GM12878 (cell line): ENCODE measurements around the gene C6orf89. TPM values are rescaled to one million over a fixed set of nuclear protein-coding genes. Genes with fewer than 3 reads are reported as not detected.

Experiments used
- ATAC-seq: fragments of 200-7000 bp; cut with Tn5 transposase; 3 replicates; pipeline ENCODE4 v1.9.1; 2020; ENCODE audit warnings: mild to moderate bottlenecking, moderate library complexity
- BruUV-seq: library from RNA; stranded (reverse); fragments of 400-500 nt; replicated peaks from 2 replicates; lab custom pipeline; 2021; lab: Mats Ljungman, UMichigan
- CTCF ChIA-PET: fragments of 300-600 bp; sonication (Branson Sonifier 250); formaldehyde crosslinking; extraction: SDS; loops from one replicate; lab custom pipeline; 2021; ENCODE audit warnings: inconsistent platforms; lab: Yijun Ruan, JAX
- POLR2A ChIA-PET: fragments of 350-600 bp; formaldehyde crosslinking; extraction: SDS; loops from one replicate; lab custom pipeline; 2021; ENCODE audit warnings: inconsistent platforms; lab: Charles Lee
- RAD21 ChIA-PET: fragments of 300-600 bp; sonication (Branson Sonifier 250); formaldehyde crosslinking; loops from one replicate; lab custom pipeline; 2023; ENCODE audit warnings: antibody characterized with exemption; ENCODE audit not compliant: unreplicated experiment; lab: Charles Lee
- SMC1A ChIA-PET: fragments of 300-600 bp; sonication (Branson Sonifier 250); formaldehyde crosslinking; loops from one replicate; lab custom pipeline; 2023; ENCODE audit not compliant: unreplicated experiment, uncharacterized antibody; lab: Charles Lee
- DNase-seq: peaks from one replicate; pipeline ENCODE4 v3.0.0-alpha.2; 2011; ENCODE audit warnings: low read depth, low spot score
- FAIRE-seq: peaks from 3 replicates; lab custom pipeline; 2011; peaks lifted over from hg19 to GRCh38; lab: Jason Lieb, UNC
- H2AFZ ChIP-seq: 2 replicates; pipeline ENCODE4 v1.6.0; 2011; ENCODE audit warnings: low read depth, low read length, control low read depth; ENCODE audit not compliant: control insufficient read depth
- H3K27ac ChIP-seq: 2 replicates; pipeline ENCODE4 v1.5.1; 2011; ENCODE audit warnings: control low read depth; ENCODE audit not compliant: control insufficient read depth, insufficient read depth
- H3K27me3 ChIP-seq, 2 experiments: replicated peaks in 1 of 2; 2 replicates each; pipeline versions ENCODE4 v1.6.0 to v1.6.1; 2011; ENCODE audit warnings: low read length in 1 of 2; ENCODE audit not compliant: control insufficient read depth in 2 of 2, insufficient read depth in 2 of 2
- H3K36me3 ChIP-seq, 2 experiments: 2 replicates each; pipeline ENCODE4 v1.5.1; 2011; ENCODE audit warnings: low read length in 1 of 2; ENCODE audit not compliant: control insufficient read depth in 2 of 2, insufficient read depth in 2 of 2
- H3K4me1 ChIP-seq: 2 replicates; pipeline ENCODE4 v1.6.1; 2011; ENCODE audit warnings: mild to moderate bottlenecking, low read length, moderate library complexity, mixed read lengths; ENCODE audit not compliant: control insufficient read depth, insufficient read depth
- H3K4me2 ChIP-seq: 2 replicates; pipeline ENCODE4 v1.6.0; 2011; ENCODE audit warnings: control low read depth; ENCODE audit not compliant: control insufficient read depth, insufficient read depth
- H3K4me3 ChIP-seq: fragments of 200-600 bp; sonication (generic); 2 replicates; pipeline ENCODE4 v1.5.1; 2016
- H3K79me2 ChIP-seq: 2 replicates; pipeline ENCODE4 v1.6.0; 2011; ENCODE audit warnings: low read length; ENCODE audit not compliant: control insufficient read depth, insufficient read depth
- H3K9ac ChIP-seq: 2 replicates; pipeline ENCODE4 v1.8.0; 2011; ENCODE audit warnings: low read length, control low read depth, mixed read lengths; ENCODE audit not compliant: control insufficient read depth, insufficient read depth
- H3K9me3 ChIP-seq: replicated peaks from 3 replicates; pipeline ENCODE4 v1.5.1; 2011; ENCODE audit warnings: mild to moderate bottlenecking, low read length; ENCODE audit not compliant: control insufficient read depth, insufficient read depth
- H4K20me1 ChIP-seq: 2 replicates; pipeline ENCODE4 v1.6.0; 2011; ENCODE audit not compliant: control insufficient read depth, insufficient read depth
- CEBPZ ChIP-seq: fragments of 150-350 bp; IDR thresholded peaks from 2 replicates; pipeline ENCODE4 v1.6.1; 2016; ENCODE audit warnings: low read depth, low read length
- EGR1 ChIP-seq, 2 experiments: IDR thresholded peaks; 1 replicate in 1 of 2; 2 replicates in 1 of 2; pipeline ENCODE4 v1.6.1; 2011 to 2012; ENCODE audit warnings: low read depth in 2 of 2, low read length in 2 of 2, borderline replicate concordance in 1 of 2, mild to moderate bottlenecking in 1 of 2, moderate library complexity in 1 of 2
- FOXM1 ChIP-seq: IDR thresholded peaks from 2 replicates; pipeline ENCODE4 v1.6.1; 2012; ENCODE audit warnings: low read depth, mild to moderate bottlenecking, inconsistent platforms, low read length, moderate library complexity
- IRF5 ChIP-seq: fragments of 450-650 bp; IDR thresholded peaks from 2 replicates; pipeline ENCODE4 v1.6.1; 2017; ENCODE audit warnings: borderline replicate concordance
- KLF5 ChIP-seq: fragments of 450-650 bp; IDR thresholded peaks from 2 replicates; pipeline ENCODE4 v1.6.1; 2014; ENCODE audit warnings: mild to moderate bottlenecking; ENCODE audit not compliant: partially characterized antibody
- MYC ChIP-seq: IDR thresholded peaks from 2 replicates; pipeline ENCODE4 v1.6.1; 2011; ENCODE audit warnings: mild to moderate bottlenecking, low read length, moderate library complexity, inconsistent platforms; ENCODE audit not compliant: insufficient read depth, insufficient replicate concordance, insufficient read length, severe bottlenecking
- NR2F1 ChIP-seq: fragments of 450-650 bp; conservative IDR thresholded peaks from 2 replicates; pipeline ENCODE4 v1.6.1; 2017; ENCODE audit warnings: mild to moderate bottlenecking
- RB1 ChIP-seq: fragments of 450-650 bp; formaldehyde crosslinking; IDR thresholded peaks from 2 replicates; pipeline ENCODE4 v1.6.1; 2017; ENCODE audit warnings: mild to moderate bottlenecking, borderline replicate concordance
- SUZ12 ChIP-seq: fragments of 200-600 bp; sonication (generic); IDR thresholded peaks from one replicate; pipeline ENCODE4 v1.6.1; 2018; ENCODE audit warnings: antibody characterized with exemption, mild to moderate bottlenecking; ENCODE audit not compliant: unreplicated experiment
- WGBS: methylation state at CpG from one replicate; pipeline ENCODE4 v1.1.6; 2016; ENCODE audit warnings: low lambda C conversion rate; ENCODE audit not compliant: insufficient replicate concordance, insufficient coverage; ENCODE audit errors: missing lambda C conversion rate; 5-methylcytosine and 5-hydroxymethylcytosine counted together
- in situ Hi-C: fragments of 300-500 bp; cut with MboI; formaldehyde crosslinking; loops from 9 replicates; pipeline ENCODE4 v1.14.3; 2018; ENCODE audit warnings: mixed read lengths
- intact Hi-C: fragments of 100-400 bp; cut with micrococcal nuclease; formaldehyde crosslinking; loops from one replicate; pipeline ENCODE4 v1.14.2; 2022; ENCODE audit not compliant: unreplicated experiment
- polyA plus RNA-seq, 11 experiments: library from polyadenylated mRNA; depleted of rRNA in 4 of 11; unstranded in 6 of 11; stranded (reverse) in 5 of 11; fragments of >200 nt; fragmentation: Nextera tagmentation in 4 of 11; fragmentation: Illumina TruSeq in 1 of 11; extraction: Ambion mirVana in 4 of 11; extraction: Trizol in 1 of 11; gene quantifications; 1 replicate in 1 of 11; 2 replicates in 10 of 11; pipeline versions ENCODE4 v1.2.1 to v1.2.3, GENCODE V29; 2011 to 2016; ENCODE audit warnings: inconsistent platforms in 2 of 11, missing spikeins in 2 of 11, low read depth in 1 of 11
- total RNA-seq, 4 experiments: library from RNA; depleted of rRNA in 3 of 4; stranded (reverse); fragments of >200 nt in 3 of 4; fragmentation: Illumina TruSeq in 1 of 4; extraction: Trizol in 1 of 4; gene quantifications; 2 replicates each; pipeline versions ENCODE4 v1.2.1 to v1.2.3, GENCODE V29; 2013 to 2021
- TF ChIP-seq, protein P1 (sequence below): IDR thresholded peaks from 2 replicates; pipeline ENCODE4 v1.6.1; 2012; ENCODE audit warnings: improper control_type of control experiment, low read depth, low read length; ENCODE audit not compliant: insufficient replicate concordance

Gene C6orf89
- total and polyA plus RNA-seq, 10 of the 15 experiments (the other 5 are each of a cell fraction or from before 2014, with no cell fraction given): 10.8 to 42.7 (median 28.6) TPM

DNA sequence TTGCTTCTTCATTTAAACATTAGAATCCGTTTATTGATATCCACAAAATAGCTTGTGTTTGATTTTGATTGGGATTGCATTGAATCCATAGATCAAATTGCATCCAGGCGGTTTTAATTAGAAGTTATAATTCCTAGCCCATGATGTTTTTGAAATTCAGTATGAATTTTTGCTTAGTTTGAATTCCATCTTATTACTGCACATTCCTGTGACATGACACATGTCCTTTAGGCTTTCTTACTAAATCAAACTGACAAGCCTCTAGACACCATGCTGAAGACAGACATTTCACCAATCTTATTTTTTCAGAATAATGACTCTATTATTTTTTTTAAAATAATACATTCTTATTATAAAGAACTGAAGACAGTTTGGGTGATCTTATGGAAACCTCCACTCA lies 47.4 kb downstream of the C6orf89 start:
- in situ Hi-C loops: no loop called here
- RAD21 ChIA-PET: no interaction called here
- TF ChIP-seq SUZ12 (no peak), CEBPZ (no peak), FOXM1 (no peak), IRF5 (no peak), MYC (no peak), EGR1 (IDR thresholded peaks at IDR 0.05; ENCODE audit: borderline replicate concordance in 1 of 2, low read depth in 2 of 2, low read length in 2 of 2) (no peak), NR2F1 (no peak), RB1 (no peak), KLF5 (no peak)
- TF ChIP-seq, protein P1, sequence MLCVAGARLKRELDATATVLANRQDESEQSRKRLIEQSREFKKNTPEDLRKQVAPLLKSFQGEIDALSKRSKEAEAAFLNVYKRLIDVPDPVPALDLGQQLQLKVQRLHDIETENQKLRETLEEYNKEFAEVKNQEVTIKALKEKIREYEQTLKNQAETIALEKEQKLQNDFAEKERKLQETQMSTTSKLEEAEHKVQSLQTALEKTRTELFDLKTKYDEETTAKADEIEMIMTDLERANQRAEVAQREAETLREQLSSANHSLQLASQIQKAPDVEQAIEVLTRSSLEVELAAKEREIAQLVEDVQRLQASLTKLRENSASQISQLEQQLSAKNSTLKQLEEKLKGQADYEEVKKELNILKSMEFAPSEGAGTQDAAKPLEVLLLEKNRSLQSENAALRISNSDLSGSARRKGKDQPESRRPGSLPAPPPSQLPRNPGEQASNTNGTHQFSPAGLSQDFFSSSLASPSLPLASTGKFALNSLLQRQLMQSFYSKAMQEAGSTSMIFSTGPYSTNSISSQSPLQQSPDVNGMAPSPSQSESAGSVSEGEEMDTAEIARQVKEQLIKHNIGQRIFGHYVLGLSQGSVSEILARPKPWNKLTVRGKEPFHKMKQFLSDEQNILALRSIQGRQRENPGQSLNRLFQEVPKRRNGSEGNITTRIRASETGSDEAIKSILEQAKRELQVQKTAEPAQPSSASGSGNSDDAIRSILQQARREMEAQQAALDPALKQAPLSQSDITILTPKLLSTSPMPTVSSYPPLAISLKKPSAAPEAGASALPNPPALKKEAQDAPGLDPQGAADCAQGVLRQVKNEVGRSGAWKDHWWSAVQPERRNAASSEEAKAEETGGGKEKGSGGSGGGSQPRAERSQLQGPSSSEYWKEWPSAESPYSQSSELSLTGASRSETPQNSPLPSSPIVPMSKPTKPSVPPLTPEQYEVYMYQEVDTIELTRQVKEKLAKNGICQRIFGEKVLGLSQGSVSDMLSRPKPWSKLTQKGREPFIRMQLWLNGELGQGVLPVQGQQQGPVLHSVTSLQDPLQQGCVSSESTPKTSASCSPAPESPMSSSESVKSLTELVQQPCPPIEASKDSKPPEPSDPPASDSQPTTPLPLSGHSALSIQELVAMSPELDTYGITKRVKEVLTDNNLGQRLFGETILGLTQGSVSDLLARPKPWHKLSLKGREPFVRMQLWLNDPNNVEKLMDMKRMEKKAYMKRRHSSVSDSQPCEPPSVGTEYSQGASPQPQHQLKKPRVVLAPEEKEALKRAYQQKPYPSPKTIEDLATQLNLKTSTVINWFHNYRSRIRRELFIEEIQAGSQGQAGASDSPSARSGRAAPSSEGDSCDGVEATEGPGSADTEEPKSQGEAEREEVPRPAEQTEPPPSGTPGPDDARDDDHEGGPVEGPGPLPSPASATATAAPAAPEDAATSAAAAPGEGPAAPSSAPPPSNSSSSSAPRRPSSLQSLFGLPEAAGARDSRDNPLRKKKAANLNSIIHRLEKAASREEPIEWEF: no peak

More for the DNA sequence above, 47.4 kb downstream of the C6orf89 start:
- 17% methylated on average over 2 of the region's 2 CpGs for WGBS
- no TSS peak for BruUV-seq
- ChIA-PET CTCF (interaction anchor here (0.6 to 1.0 kb wide), 2 partner anchors 84 to 280 kb away, joined by 3 read pairs; no protein-coding TSS in a partner anchor), POLR2A (no interaction called here), SMC1A (interaction anchor here (0.6 kb wide), 1 partner anchor 187 kb away, joined by 3 read pairs; no protein-coding TSS in a partner anchor)
- H3K4me1 ChIP-seq: no peaks in the 10 kb centered on the region
- no peaks in the 10 kb centered on the region for H4K20me1 ChIP-seq
- H2AFZ ChIP-seq: no peak overlapping the region
- no peak overlapping the region for H3K27ac ChIP-seq
- FAIRE-seq (no peak), DNase-seq (no peak), ATAC-seq (no peak)
- H3K27me3 ChIP-seq: no peaks in the 10 kb centered on the region; a peak in 1 of 4 replicates
- intact Hi-C loops: no loop called here
- H3K9me3 ChIP-seq: no peaks in the 10 kb centered on the region
- H3K9ac ChIP-seq: no peak overlapping the region
- no peak overlapping the region for H3K4me3 ChIP-seq
- no peaks in the 10 kb centered on the region for H3K79me2 ChIP-seq
- no peaks in the 10 kb centered on the region for H3K36me3 ChIP-seq
- no peak overlapping the region for H3K4me2 ChIP-seq
